MM.1S (cell line): ENCODE results near the gene MAPK8IP1.

Experiments
- DNase-seq: peaks from one replicate; pipeline ENCODE4 v3.0.0-alpha.2; 2015
- H2AFZ ChIP-seq: fragments of 300-600 bp; sonication (generic); 2 replicates; pipeline ENCODE4 v1.6.0; 2016; ENCODE audit warnings: antibody characterized with exemption, low read length
- H3F3A ChIP-seq: fragments of 300-600 bp; sonication (generic); 2 replicates; pipeline ENCODE4 v1.6.1; 2016; ENCODE audit warnings: mild to moderate bottlenecking, antibody characterized with exemption, low read length, moderate library complexity, mixed read lengths; ENCODE audit not compliant: insufficient read depth
- H3K27ac ChIP-seq: fragments of 300-600 bp; sonication (generic); 2 replicates; pipeline ENCODE4 v1.5.1; 2016; ENCODE audit warnings: mild to moderate bottlenecking, low read length
- H3K27me3 ChIP-seq: fragments of 300-600 bp; sonication (generic); replicated peaks from 2 replicates; pipeline ENCODE4 v1.6.0; 2016; ENCODE audit warnings: low read length; ENCODE audit not compliant: insufficient read depth
- H3K36me3 ChIP-seq: fragments of 300-600 bp; sonication (generic); replicated peaks from 2 replicates; pipeline ENCODE4 v1.6.1; 2016; ENCODE audit warnings: mild to moderate bottlenecking, low read length, mixed read lengths; ENCODE audit not compliant: insufficient read depth
- H3K4me1 ChIP-seq: fragments of 300-600 bp; sonication (generic); 2 replicates; pipeline ENCODE4 v1.6.1; 2016; ENCODE audit warnings: low read length, mixed read lengths
- H3K4me2 ChIP-seq: fragments of 300-600 bp; sonication (generic); 2 replicates; pipeline ENCODE4 v1.6.0; 2016; ENCODE audit warnings: low read depth, low read length
- H3K4me3 ChIP-seq: fragments of 300-600 bp; sonication (generic); 2 replicates; pipeline ENCODE4 v1.5.1; 2016; ENCODE audit warnings: low read length, mixed read lengths
- H3K79me2 ChIP-seq: fragments of 300-600 bp; sonication (generic); 2 replicates; pipeline ENCODE4 v1.6.1; 2016; ENCODE audit warnings: mixed run types, low read length, mixed read lengths
- H3K9ac ChIP-seq: fragments of 300-600 bp; sonication (generic); 2 replicates; pipeline ENCODE4 v1.6.1; 2016; ENCODE audit warnings: low read length, mixed read lengths
- H3K9me2 ChIP-seq: fragments of 300-600 bp; sonication (generic); replicated peaks from 2 replicates; pipeline ENCODE4 v1.6.1; 2016; ENCODE audit warnings: mild to moderate bottlenecking, low read length, mixed read lengths; ENCODE audit not compliant: insufficient read depth
- H3K9me3 ChIP-seq: fragments of 300-600 bp; sonication (generic); replicated peaks from 2 replicates; pipeline ENCODE4 v1.6.1; 2016; ENCODE audit warnings: mild to moderate bottlenecking, low read length, mixed read lengths; ENCODE audit not compliant: insufficient read depth
- H4K20me1 ChIP-seq: fragments of 300-600 bp; sonication (generic); 2 replicates; pipeline ENCODE4 v1.6.1; 2016; ENCODE audit warnings: mild to moderate bottlenecking, low read length, moderate library complexity, mixed read lengths; ENCODE audit not compliant: insufficient read depth
- EZH2 ChIP-seq: fragments of 300-600 bp; sonication (generic); optimal IDR thresholded peaks from 2 replicates; pipeline ENCODE3; 2017; ENCODE audit warnings: low read depth, mild to moderate bottlenecking, antibody characterized with exemption, low read length, mixed read lengths
- EZH2phosphoT487 ChIP-seq: fragments of 300-600 bp; sonication (generic); IDR thresholded peaks from 2 replicates; pipeline ENCODE4 v1.6.1; 2018; ENCODE audit warnings: antibody characterized with exemption, low read length
- TF ChIP-seq, protein P1 (sequence below): fragments of 300-600 bp; sonication (generic); IDR thresholded peaks from 2 replicates; pipeline ENCODE4 v1.5.1; 2016; ENCODE audit warnings: antibody characterized with exemption, low read length, mixed read lengths

Gene MAPK8IP1

DNA sequence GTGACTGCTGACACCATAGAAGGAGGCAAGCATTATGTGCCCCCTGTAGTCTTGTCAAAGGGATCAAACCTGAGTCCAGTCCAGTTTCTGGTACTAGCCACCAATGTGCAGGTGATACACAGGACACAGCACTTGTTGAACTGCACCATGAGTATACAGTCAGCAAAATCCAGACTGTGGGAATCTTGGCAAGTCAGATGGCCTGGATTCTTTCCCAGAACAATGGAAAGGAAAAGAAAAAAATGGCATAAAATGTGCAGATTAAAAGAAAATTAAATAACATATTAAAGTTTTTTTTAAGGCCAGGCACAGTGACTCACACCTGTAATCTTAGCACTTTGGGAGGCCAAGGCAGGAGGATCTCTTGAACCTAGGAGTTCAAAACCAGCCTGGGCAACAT, 21.4 kb upstream of the MAPK8IP1 start:
- 0 out of 2 replicates have a peak, but pooled peaks cover 3% of the 10 kb centered on the region for H3K36me3 ChIP-seq

DNA sequence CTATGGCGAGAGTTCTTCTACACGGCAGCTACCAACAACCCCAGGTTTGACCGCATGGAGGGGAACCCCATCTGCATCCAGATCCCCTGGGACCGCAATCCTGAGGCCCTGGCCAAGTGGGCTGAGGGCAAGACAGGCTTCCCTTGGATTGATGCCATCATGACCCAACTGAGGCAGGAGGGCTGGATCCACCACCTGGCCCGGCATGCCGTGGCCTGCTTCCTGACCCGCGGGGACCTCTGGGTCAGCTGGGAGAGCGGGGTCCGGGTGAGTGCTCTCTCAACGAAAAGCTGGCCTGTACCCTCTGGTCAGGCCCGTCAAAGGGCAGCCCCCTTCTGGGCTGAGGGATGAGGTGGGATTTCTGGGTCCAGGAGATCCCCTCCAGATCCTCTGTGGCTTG, 15.9 kb upstream of the MAPK8IP1 start:
- no peaks in the 10 kb centered on the region for H3K4me1 ChIP-seq
- no peaks in the 10 kb centered on the region for H3K9me2 ChIP-seq
- no peak for DNase-seq
- H3K27ac ChIP-seq = no peak overlapping the region
- H3K4me2 ChIP-seq = no peak overlapping the region
- H3K27me3 ChIP-seq = no peaks in the 10 kb centered on the region
- no peaks in the 10 kb centered on the region for H3F3A ChIP-seq
- H3K36me3 ChIP-seq = peaks cover 7% of the 10 kb centered on the region; the same call in 1 of the 2 replicates
- TF ChIP-seq EZH2phosphoT487 (no peak), EZH2 (no peak)
- TF ChIP-seq, protein P1, sequence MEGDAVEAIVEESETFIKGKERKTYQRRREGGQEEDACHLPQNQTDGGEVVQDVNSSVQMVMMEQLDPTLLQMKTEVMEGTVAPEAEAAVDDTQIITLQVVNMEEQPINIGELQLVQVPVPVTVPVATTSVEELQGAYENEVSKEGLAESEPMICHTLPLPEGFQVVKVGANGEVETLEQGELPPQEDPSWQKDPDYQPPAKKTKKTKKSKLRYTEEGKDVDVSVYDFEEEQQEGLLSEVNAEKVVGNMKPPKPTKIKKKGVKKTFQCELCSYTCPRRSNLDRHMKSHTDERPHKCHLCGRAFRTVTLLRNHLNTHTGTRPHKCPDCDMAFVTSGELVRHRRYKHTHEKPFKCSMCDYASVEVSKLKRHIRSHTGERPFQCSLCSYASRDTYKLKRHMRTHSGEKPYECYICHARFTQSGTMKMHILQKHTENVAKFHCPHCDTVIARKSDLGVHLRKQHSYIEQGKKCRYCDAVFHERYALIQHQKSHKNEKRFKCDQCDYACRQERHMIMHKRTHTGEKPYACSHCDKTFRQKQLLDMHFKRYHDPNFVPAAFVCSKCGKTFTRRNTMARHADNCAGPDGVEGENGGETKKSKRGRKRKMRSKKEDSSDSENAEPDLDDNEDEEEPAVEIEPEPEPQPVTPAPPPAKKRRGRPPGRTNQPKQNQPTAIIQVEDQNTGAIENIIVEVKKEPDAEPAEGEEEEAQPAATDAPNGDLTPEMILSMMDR = no peak
- H4K20me1 ChIP-seq = no peaks in the 10 kb centered on the region
- no peaks in the 10 kb centered on the region for H3K79me2 ChIP-seq
- no peak overlapping the region for H2AFZ ChIP-seq
- no peaks in the 10 kb centered on the region for H3K9me3 ChIP-seq
- H3K9ac ChIP-seq = no peak overlapping the region
- no peak overlapping the region for H3K4me3 ChIP-seq

More for the DNA sequence above, 21.4 kb upstream of the MAPK8IP1 start:
- Histone ChIP-seq H3K27ac (no peak overlapping the region), H3K79me2 (no peaks in the 10 kb centered on the region), H3K4me2 (no peak overlapping the region), H4K20me1 (no peaks in the 10 kb centered on the region), H3F3A (no peaks in the 10 kb centered on the region), H3K4me1 (no peaks in the 10 kb centered on the region), H2AFZ (no peak overlapping the region), H3K27me3 (no peaks in the 10 kb centered on the region), H3K9me3 (no peaks in the 10 kb centered on the region), H3K4me3 (no peak overlapping the region), H3K9ac (no peak overlapping the region), H3K9me2 (no peaks in the 10 kb centered on the region)
- TF ChIP-seq, protein P1 = no peak
- TF ChIP-seq EZH2 = no peak
- no peak for TF ChIP-seq EZH2phosphoT487
- DNase-seq = no peak

DNA sequence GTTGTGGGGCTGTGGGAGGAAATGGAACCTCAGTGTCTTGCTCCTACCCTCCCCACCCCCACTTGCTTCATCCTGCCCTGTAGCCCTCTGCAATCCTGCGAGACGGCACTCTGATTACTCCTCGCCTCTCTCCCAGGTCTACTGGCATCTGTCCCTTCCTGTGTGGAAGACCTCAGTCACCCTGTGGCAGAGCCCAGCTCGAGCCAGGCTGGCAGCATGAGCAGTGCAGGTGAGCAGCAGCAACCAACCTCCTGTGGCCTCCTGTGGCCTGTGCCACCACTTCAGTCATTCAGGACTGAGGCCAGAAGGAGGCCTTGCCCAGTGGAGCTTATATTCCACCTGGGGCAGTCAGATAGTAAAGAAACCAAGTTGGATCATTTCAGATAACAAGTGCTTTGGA, 14.7 kb upstream of the MAPK8IP1 start:
- Histone ChIP-seq H3K9me2 (no peaks in the 10 kb centered on the region), H3K27ac (no peak overlapping the region), H3K9ac (no peak overlapping the region), H3K4me1 (no peaks in the 10 kb centered on the region), H3F3A (no peaks in the 10 kb centered on the region), H3K4me3 (no peak overlapping the region), H2AFZ (no peak overlapping the region), H3K9me3 (no peaks in the 10 kb centered on the region), H3K27me3 (no peaks in the 10 kb centered on the region), H3K79me2 (no peaks in the 10 kb centered on the region), H3K36me3 (peaks cover 7% of the 10 kb centered on the region; the same call in 1 of the 2 replicates), H3K4me2 (no peak overlapping the region), H4K20me1 (no peaks in the 10 kb centered on the region)
- TF ChIP-seq EZH2phosphoT487 (no peak), EZH2 (no peak)
- TF ChIP-seq, protein P1 = no peak
- DNase-seq = no peak
